Measurements from ENCODE around the gene DLG4. TPM values are rescaled to one million over a fixed set of nuclear protein-coding genes. Genes with fewer than 3 reads are reported as not detected.

Gene DLG4
- total RNA-seq, 1 experiment from 2014 or later: 38.3 TPM

GRCh38 chr17:7240375-7240774 lies 20.7 kb upstream of the DLG4 start:
- Mint-ChIP-seq H3K4me3 (peak overlapping the region; percentile 95 to 97), H3K4me1 (peaks cover 35 to 45% of the 10 kb centered on the region in 2 experiments), H3K36me3 (ENCODE audit: insufficient read depth in 1 of 3, low read depth in 3 of 3) (peaks cover 33 to 59% (median 54%) of the 10 kb centered on the region in 3 experiments), H3K9me3 (peaks cover 0 to 2% of the 10 kb centered on the region in 2 experiments; a peak in 2 of 5 replicates), H3K27ac (peak overlapping the region in 1 of 3 experiments; percentile 83; a peak in 4 of 7 replicates), H3K27me3 (ENCODE audit: low read depth) (no peaks in the 10 kb centered on the region; the same call in 1 of the 2 replicates)
- no peak overlapping the region for H2BK5ac ChIP-seq (ENCODE audit: insufficient read length, low read length)
- no peak overlapping the region for H3K14ac ChIP-seq (ENCODE audit: insufficient read depth, low read length)
- H3K23me2 ChIP-seq (ENCODE audit: insufficient read length, low read depth, low read length, poor library complexity, severe bottlenecking): peaks cover 4% of the 10 kb centered on the region
- no peak overlapping the region for H3K27ac ChIP-seq (ENCODE audit: insufficient read length, low read depth, low read length)
- H4K91ac ChIP-seq (ENCODE audit: insufficient read length, low read depth, low read length): no peak overlapping the region
- peaks cover 9% of the 10 kb centered on the region for H3K79me1 ChIP-seq (ENCODE audit: insufficient read depth, low read depth, low read length, poor library complexity, severe bottlenecking)
- no peaks in the 10 kb centered on the region for H4K20me1 ChIP-seq (ENCODE audit: control insufficient read depth, insufficient read depth, insufficient read length)
- H3K9me3 ChIP-seq (ENCODE audit: control insufficient read depth, low read depth, low read length): no peaks in the 10 kb centered on the region
- no peak overlapping the region for H2BK15ac ChIP-seq (ENCODE audit: low read depth, low read length)
- no peak overlapping the region for H3T11ph ChIP-seq (ENCODE audit: low read length)
- H3K79me2 ChIP-seq (ENCODE audit: insufficient read depth, low read length): peaks cover 8% of the 10 kb centered on the region; the same call in 1 of the 2 replicates
- H3K4me1 ChIP-seq (ENCODE audit: insufficient read depth, low read length): no peaks in the 10 kb centered on the region
- no peak overlapping the region for H2BK120ac ChIP-seq (ENCODE audit: low read depth, low read length, poor library complexity, severe bottlenecking)
- no peak overlapping the region for H3K9ac ChIP-seq (ENCODE audit: extremely low read depth, insufficient read length, low read length)
- H3K27me3 ChIP-seq (ENCODE audit: insufficient read depth, low read length): no peaks in the 10 kb centered on the region
- DNase-seq: no peak
- TF ChIP-seq CTCF (conservative IDR thresholded peaks at IDR 0.05): no peak
- H3K18ac ChIP-seq (ENCODE audit: insufficient read length, low read depth, low read length): no peak overlapping the region
- H2AK5ac ChIP-seq (ENCODE audit: insufficient read length, low read length): no peak overlapping the region
- H3K4ac ChIP-seq (ENCODE audit: low read depth, low read length): no peak overlapping the region
- H4K8ac ChIP-seq (replicated peaks; ENCODE audit: insufficient read length, low read depth, low read length): no peak overlapping the region
- H4K5ac ChIP-seq (ENCODE audit: insufficient read length, low read depth, low read length): no peak overlapping the region
- H3K56ac ChIP-seq (ENCODE audit: insufficient read length, low read depth, low read length): no peak overlapping the region
- no peak overlapping the region for H2AFZ ChIP-seq (ENCODE audit: low read length)
- peak overlapping the region; percentile 98 for H3K4me2 ChIP-seq (ENCODE audit: insufficient read depth, insufficient read length, low read length)
- H3K23ac ChIP-seq (ENCODE audit: insufficient read length, low read depth, low read length): no peak overlapping the region
- H2BK20ac ChIP-seq (ENCODE audit: low read depth, low read length, poor library complexity, severe bottlenecking): no peak overlapping the region
- no peak overlapping the region for H2BK12ac ChIP-seq (ENCODE audit: insufficient read length, low read depth, low read length)
- no CpG with 5 or more reads among the region's 4 CpGs for WGBS (ENCODE audit: extremely low coverage, insufficient read length, low lambda C conversion rate)

Measured in H9 (cell line).